ENCODE data around the gene STOML2. TPM values are rescaled to one million over a fixed set of nuclear protein-coding genes. Genes with fewer than 3 reads are reported as not detected.
A peak's percentile ranks its signal among the peaks of the same experiment; 100 is the strongest.

STOML2 gene
- total RNA-seq, 2 experiments from 2014 or later, result 165 to 168 TPM

GRCh38 chr9:35067056-35067455 is 35.9 kb downstream of the STOML2 start:
- DNase-seq, result no peak
- intact Hi-C loops (cut with micrococcal nuclease), result no loop called here
- H3K27me3 Mint-ChIP-seq (ENCODE audit: low read depth), result no peaks in the 10 kb centered on the region
- peak overlapping the region; percentile 62 for H3K27ac Mint-ChIP-seq
- no peaks in the 10 kb centered on the region for H3K9me3 Mint-ChIP-seq
- peaks cover 73% of the 10 kb centered on the region for H3K36me3 Mint-ChIP-seq (ENCODE audit: low read depth)
- H3K4me3 Mint-ChIP-seq, result no peak overlapping the region
- H3K4me1 Mint-ChIP-seq (ENCODE audit: low read depth), result peaks cover 45% of the 10 kb centered on the region
- CTCF ChIA-PET, result interaction anchor here (1.3 to 2.0 kb wide), 2 partner anchors 16 to 168 kb away, joined by 5 to 6 read pairs; no protein-coding TSS in a partner anchor

- Mint-ChIP-seq H3K27ac (no peak overlapping the region), H3K9me3 (no peaks in the 10 kb centered on the region), H3K4me3 (no peak overlapping the region), H3K36me3 (ENCODE audit: low read depth) (peaks cover 81% of the 10 kb centered on the region), H3K4me1 (ENCODE audit: low read depth) (peaks cover 2% of the 10 kb centered on the region), H3K27me3 (ENCODE audit: low read depth) (no peaks in the 10 kb centered on the region)
- intact Hi-C loops (cut with micrococcal nuclease), result no loop called here
- CTCF ChIA-PET, result interaction anchor here (0.7 to 2.9 kb wide), 3 partner anchors 10 to 161 kb away, joined by 6 to 9 read pairs (median 9); no protein-coding TSS in a partner anchor
- DNase-seq, result no peak
Measured at GRCh38 chr9:35060548-35061207, 42.3 kb downstream of the STOML2 start.

GRCh38 chr9:35059438-35059837 is 43.5 kb downstream of the STOML2 start:
- Mint-ChIP-seq H3K27ac (no peak overlapping the region), H3K36me3 (ENCODE audit: low read depth) (peaks cover 83% of the 10 kb centered on the region), H3K4me3 (no peak overlapping the region), H3K9me3 (no peaks in the 10 kb centered on the region), H3K4me1 (ENCODE audit: low read depth) (no peaks in the 10 kb centered on the region), H3K27me3 (ENCODE audit: low read depth) (no peaks in the 10 kb centered on the region)
- CTCF ChIA-PET, result no interaction called here
- DNase-seq, result no peak
- intact Hi-C loops (cut with micrococcal nuclease), result no loop called here

- no peaks in the 10 kb centered on the region for H3K4me1 Mint-ChIP-seq (ENCODE audit: low read depth)
- no peak overlapping the region for H3K27ac Mint-ChIP-seq
- no peak overlapping the region for H3K4me3 Mint-ChIP-seq
- no peak for DNase-seq
- peaks cover 75% of the 10 kb centered on the region for H3K36me3 Mint-ChIP-seq (ENCODE audit: low read depth)
- no peaks in the 10 kb centered on the region for H3K27me3 Mint-ChIP-seq (ENCODE audit: low read depth)
- H3K9me3 Mint-ChIP-seq, result no peaks in the 10 kb centered on the region
- CTCF ChIA-PET, result interaction anchor here (1.5 to 1.6 kb wide), 2 partner anchors 159 to 297 kb away, joined by 3 to 5 read pairs; no protein-coding TSS in a partner anchor
- intact Hi-C loops (cut with micrococcal nuclease), result no loop called here
Measured at GRCh38 chr9:35057271-35057620, 45.7 kb downstream of the STOML2 start.

- intact Hi-C loops (cut with micrococcal nuclease), result no loop called here
Measured at GRCh38 chr9:35056571-35057270, 46.2 kb downstream of the STOML2 start.

GRCh38 chr9:35054871-35055644 is 47.9 kb downstream of the STOML2 start:
- intact Hi-C loops (cut with micrococcal nuclease), result loop anchor here (5.0 kb wide), 2 partner anchors 68 to 293 kb away; partner anchors contain the start of gene DNAJB5
- CTCF ChIA-PET, result no interaction called here
- H3K4me1 Mint-ChIP-seq (ENCODE audit: low read depth), result no peaks in the 10 kb centered on the region
- H3K27ac Mint-ChIP-seq, result no peak overlapping the region
- no peak for DNase-seq
- no peak overlapping the region for H3K4me3 Mint-ChIP-seq
- H3K9me3 Mint-ChIP-seq, result no peaks in the 10 kb centered on the region
- peaks cover 60% of the 10 kb centered on the region for H3K36me3 Mint-ChIP-seq (ENCODE audit: low read depth)
- H3K27me3 Mint-ChIP-seq (ENCODE audit: low read depth), result no peaks in the 10 kb centered on the region

More at GRCh38 chr9:35056571-35057270, 46.2 kb downstream of the STOML2 start:
- peaks cover 72% of the 10 kb centered on the region for H3K36me3 Mint-ChIP-seq (ENCODE audit: low read depth)
- H3K27ac Mint-ChIP-seq, result no peak overlapping the region
- DNase-seq, result no peak
- no peaks in the 10 kb centered on the region for H3K4me1 Mint-ChIP-seq (ENCODE audit: low read depth)
- H3K9me3 Mint-ChIP-seq, result no peaks in the 10 kb centered on the region
- H3K27me3 Mint-ChIP-seq (ENCODE audit: low read depth), result no peaks in the 10 kb centered on the region
- CTCF ChIA-PET, result interaction anchor here (1.5 to 1.6 kb wide), 2 partner anchors 158 to 296 kb away, joined by 3 to 5 read pairs; no protein-coding TSS in a partner anchor
- H3K4me3 Mint-ChIP-seq, result no peak overlapping the region

- CTCF ChIA-PET, result no interaction called here
- H3K4me3 Mint-ChIP-seq, result no peak overlapping the region
- H3K36me3 Mint-ChIP-seq (ENCODE audit: low read depth), result peaks cover 55% of the 10 kb centered on the region
- H3K27me3 Mint-ChIP-seq (ENCODE audit: low read depth), result no peaks in the 10 kb centered on the region
- no peak for DNase-seq
- H3K27ac Mint-ChIP-seq, result no peak overlapping the region
- no peaks in the 10 kb centered on the region for H3K4me1 Mint-ChIP-seq (ENCODE audit: low read depth)
- intact Hi-C loops (cut with micrococcal nuclease), result loop anchor here (5.0 kb wide), 2 partner anchors 67 to 292 kb away; partner anchors contain the start of gene DNAJB5
- no peaks in the 10 kb centered on the region for H3K9me3 Mint-ChIP-seq
Measured at GRCh38 chr9:35054185-35054835, 48.6 kb downstream of the STOML2 start.

- intact Hi-C loops (cut with micrococcal nuclease), result loop anchor here (1.0 to 5.0 kb wide), 4 partner anchors 50 to 289 kb away; partner anchors contain the start of gene DNAJB5
- H3K36me3 Mint-ChIP-seq (ENCODE audit: low read depth), result peaks cover 37% of the 10 kb centered on the region
- no peaks in the 10 kb centered on the region for H3K9me3 Mint-ChIP-seq
- H3K4me3 Mint-ChIP-seq, result no peak overlapping the region
- no peak overlapping the region for H3K27ac Mint-ChIP-seq
- H3K27me3 Mint-ChIP-seq (ENCODE audit: low read depth), result no peaks in the 10 kb centered on the region
- DNase-seq, result peak; percentile 71
- H3K4me1 Mint-ChIP-seq (ENCODE audit: low read depth), result no peaks in the 10 kb centered on the region
- CTCF ChIA-PET, result interaction anchor here (0.6 to 3.4 kb wide), 32 partner anchors 9 to 663 kb away, joined by 3 to 65 read pairs (median 5); partner anchors contain the start of genes FANCG and VCP
Measured at GRCh38 chr9:35051069-35051967, 51.6 kb downstream of the STOML2 start.

Other genes starting within 250 kb of the STOML2 start
- gene PHF24, start 144.8 kb downstream of the STOML2 start, total RNA-seq, result not detected
- 10 to 100 TPM; 11.4 to 12.0 TPM for gene DNAJB5, start 113.4 kb downstream of the STOML2 start, total RNA-seq
- 100 to 1,000 TPM; 218 to 226 TPM for gene VCP, start 30.5 kb downstream of the STOML2 start, total RNA-seq
- 100 to 1,000 TPM; 109 to 118 TPM for gene FANCG, start 23.2 kb downstream of the STOML2 start, total RNA-seq
- 10 to 100 TPM; 22.8 to 23.7 TPM for gene PIGO, start 6.5 kb downstream of the STOML2 start, total RNA-seq
- 1 to 10 TPM; 3.4 to 3.7 TPM for gene ATOSB, start 12.7 kb upstream of the STOML2 start, total RNA-seq
- 1 to 10 TPM; 5.4 to 6.4 TPM for gene UNC13B, start 58.9 kb upstream of the STOML2 start, total RNA-seq